K562 (cell line): ENCODE data around the gene CSNK1G3. TPM values are rescaled to one million over a fixed set of nuclear protein-coding genes. Genes with fewer than 3 reads are reported as not detected.

ENCODE experiments used
- DPF2 ChIP-seq: fragments of 450-650 bp; IDR thresholded peaks from 2 replicates; pipeline ENCODE4 v1.6.1; 2016
- ZBTB26 ChIP-seq: fragments of 450-650 bp; formaldehyde crosslinking; IDR thresholded peaks from 2 replicates; pipeline ENCODE4 v1.4.0; 2022; ENCODE audit warnings: missing genetic modification characterization
- ZBTB40 ChIP-seq, 2 experiments: fragments of 450-650 bp in 1 of 2; sonication (generic) in 1 of 2; formaldehyde crosslinking in 1 of 2; IDR thresholded peaks; 2 replicates each; pipeline versions ENCODE4 v1.7.1 to v1.9.0; 2016 to 2022; ENCODE audit warnings: inconsistent platforms in 1 of 2, mild to moderate bottlenecking in 1 of 2, missing genetic modification reagents in 1 of 2
- ZNF318 ChIP-seq, 2 experiments: fragments of 450-650 bp; IDR thresholded peaks; 2 replicates each; pipeline ENCODE4 v1.6.1; 2016; ENCODE audit warnings: mild to moderate bottlenecking in 2 of 2, borderline replicate concordance in 1 of 2, low read depth in 1 of 2, moderate library complexity in 1 of 2
- polyA plus RNA-seq, 8 experiments: library from polyadenylated mRNA; depleted of rRNA in 4 of 8; stranded (reverse) in 5 of 8; unstranded in 3 of 8; fragments of >200 nt; fragmentation: Nextera tagmentation in 2 of 8; fragmentation: Illumina TruSeq in 1 of 8; extraction: Ambion mirVana in 2 of 8; extraction: Trizol in 1 of 8; gene quantifications; 2 replicates each; pipeline versions ENCODE4 v1.2.1 to v1.2.3, GENCODE V29; 2011 to 2014; ENCODE audit warnings: inconsistent platforms in 1 of 8, missing spikeins in 1 of 8
- total RNA-seq, 7 experiments: library from RNA; depleted of rRNA in 6 of 7; stranded (reverse); fragments of >200 nt in 6 of 7; fragmentation: Illumina TruSeq in 2 of 7; extraction: Trizol in 2 of 7; gene quantifications; 2 replicates each; pipeline versions ENCODE4 v1.2.1 to v1.2.3, GENCODE V29; 2011 to 2021; ENCODE audit warnings: low replicate concordance in 1 of 7

The CSNK1G3 gene
- total and polyA plus RNA-seq, 9 of the 15 experiments (the other 6 are each of a cell fraction or from before 2014, with no cell fraction given) = 8.3 to 27.6 (median 16.5) TPM

GRCh38 chr5:123511648-123512605 lies at the start of gene CSNK1G3 (continued):
- no peak for TF ChIP-seq ZNF318 (IDR thresholded peaks at IDR 0.05; ENCODE audit: borderline replicate concordance in 1 of 2, low read depth in 1 of 2)
- no peak; the same call in 1 of the 2 replicates for TF ChIP-seq DPF2
- peak; percentile 89 for TF ChIP-seq ZBTB40 (IDR thresholded peaks at IDR 0.05)
- TF ChIP-seq ZBTB40 (CRISPR knock-in tag; IDR thresholded peaks at IDR 0.05) = no peak
- no peak for TF ChIP-seq ZBTB26
